Glomerular endothelial cell (primary cell): ENCODE results near the gene OGFRL1. TPM values are rescaled to one million over a fixed set of nuclear protein-coding genes. Genes with fewer than 3 reads are reported as not detected.
A peak's percentile ranks its signal among the peaks of the same experiment; 100 is the strongest.
"Not testable (repeated sequence)": the region's sequence is repeated elsewhere in the genome, so short reads cannot be mapped to it uniquely, and the experiment has no call there.

Experiments
- DNase-seq: peaks from one replicate; pipeline ENCODE4 v3.0.0-alpha.2; 2011; ENCODE audit warnings: low read depth, low spot score; ENCODE audit errors: extremely low read depth
- total RNA-seq: library from RNA; depleted of rRNA; stranded (reverse); fragments of >200 nt; gene quantifications from 2 replicates; pipeline ENCODE4 v1.2.3, GENCODE V29; 2015

Gene OGFRL1
- total RNA-seq = 57.4 and 58.1 TPM in 2 replicates

GRCh38 chr6:71288228-71289038 lies at the start of gene OGFRL1:
TSS of gene OGFRL1 (plus strand) at chr6:71288811. CDS start at chr6:71288937, 126 bp downstream.
- DNase-seq = no peak

GRCh38 chr6:71239694-71240093 lies 48.9 kb upstream of the OGFRL1 start:
- no peak for DNase-seq

GRCh38 chr6:71245265-71246049 lies 43.2 kb upstream of the OGFRL1 start:
- DNase-seq = no peak

- DNase-seq = no peak
Measured at GRCh38 chr6:71246596-71246995, 42.0 kb upstream of the OGFRL1 start.

- peak; percentile 37 for DNase-seq
Measured at GRCh38 chr6:71248306-71248765, 40.3 kb upstream of the OGFRL1 start.

- DNase-seq = no peak
Measured at GRCh38 chr6:71248878-71249544, 39.6 kb upstream of the OGFRL1 start.

- DNase-seq = peak; percentile 75
Measured at GRCh38 chr6:71250099-71250602, 38.5 kb upstream of the OGFRL1 start.

GRCh38 chr6:71252410-71252809 lies 36.2 kb upstream of the OGFRL1 start:
- DNase-seq = no peak

GRCh38 chr6:71252960-71253359 lies 35.7 kb upstream of the OGFRL1 start:
- no peak for DNase-seq

- no peak for DNase-seq
Measured at GRCh38 chr6:71254323-71254722, 34.3 kb upstream of the OGFRL1 start.

- no peak for DNase-seq
Measured at GRCh38 chr6:71258078-71258866, 30.3 kb upstream of the OGFRL1 start.

- no peak for DNase-seq
Measured at GRCh38 chr6:71259888-71260604, 28.6 kb upstream of the OGFRL1 start.

GRCh38 chr6:71262914-71263313 lies 25.7 kb upstream of the OGFRL1 start:
- DNase-seq = no peak

- DNase-seq = not testable (repeated sequence)
Measured at GRCh38 chr6:71266392-71266791, 22.2 kb upstream of the OGFRL1 start.

GRCh38 chr6:71268735-71269437 lies 19.7 kb upstream of the OGFRL1 start:
- DNase-seq = no peak

- DNase-seq = no peak
Measured at GRCh38 chr6:71277926-71278600, 10.5 kb upstream of the OGFRL1 start.

GRCh38 chr6:71279321-71279720 lies 9.3 kb upstream of the OGFRL1 start:
- no peak for DNase-seq

- DNase-seq = no peak
Measured at GRCh38 chr6:71279740-71280139, 8.9 kb upstream of the OGFRL1 start.
